Astrocyte of the spinal cord (primary cell): ENCODE results near the gene TFAP2A.

Experiments
- DNase-seq: peaks from one replicate; pipeline ENCODE4 v3.0.0; 2011; ENCODE audit warnings: low read depth, low spot score
- H3K4me3 ChIP-seq: 2 replicates; pipeline ENCODE4 v1.5.1; 2011; ENCODE audit warnings: low read depth, mild to moderate bottlenecking, low read length, moderate library complexity
- in situ Hi-C: cut with HindIII; loops from 2 replicates; pipeline ENCODE4 v1.10.0; 2017; ENCODE audit warnings: low sequenced_read_pairs
- TF ChIP-seq, protein P1 (sequence below): IDR thresholded peaks from 2 replicates; pipeline ENCODE4 v1.5.1; 2012; ENCODE audit warnings: low read depth, mild to moderate bottlenecking, low read length, inconsistent platforms

Gene TFAP2A

DNA sequence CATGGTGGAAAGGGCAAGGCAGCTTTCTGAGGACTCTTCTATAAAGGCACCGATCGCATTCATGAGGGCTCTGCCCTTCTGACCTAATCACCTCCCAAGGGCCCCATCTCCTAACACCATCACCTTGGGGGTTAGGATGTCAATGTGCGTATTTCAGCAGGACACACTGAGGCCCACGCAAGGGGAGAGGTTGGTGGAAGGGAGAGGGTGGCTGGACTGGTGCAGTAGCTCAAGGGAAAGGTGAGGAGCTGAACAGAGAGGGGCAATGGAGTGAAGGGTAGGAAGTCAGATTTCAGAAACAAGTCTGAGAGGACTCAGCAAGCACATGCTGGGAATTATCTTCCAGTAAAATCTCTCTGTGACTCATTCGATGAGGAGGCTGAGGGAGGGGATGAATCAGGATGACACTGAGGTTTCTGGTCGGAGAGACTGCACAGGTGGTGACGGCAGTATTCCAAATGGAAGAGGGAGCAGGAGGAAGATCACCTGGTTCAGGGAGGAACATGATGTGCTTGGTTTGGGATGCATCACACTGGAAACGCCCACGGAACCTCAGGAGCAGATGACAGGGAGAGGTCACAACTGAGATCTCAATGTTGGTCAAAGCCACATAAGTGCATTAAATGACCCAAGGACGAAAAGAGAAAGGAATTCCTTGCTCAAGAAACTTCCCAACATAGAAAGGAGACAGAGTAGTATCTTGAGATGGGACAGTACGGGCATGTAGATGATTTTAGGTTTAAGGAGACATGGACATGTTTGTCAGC is 67.1 kb downstream of the TFAP2A start:
- DNase-seq: no peak
- in situ Hi-C loops: no loop called here
- no peak overlapping the region for H3K4me3 ChIP-seq
- TF ChIP-seq, protein P1, sequence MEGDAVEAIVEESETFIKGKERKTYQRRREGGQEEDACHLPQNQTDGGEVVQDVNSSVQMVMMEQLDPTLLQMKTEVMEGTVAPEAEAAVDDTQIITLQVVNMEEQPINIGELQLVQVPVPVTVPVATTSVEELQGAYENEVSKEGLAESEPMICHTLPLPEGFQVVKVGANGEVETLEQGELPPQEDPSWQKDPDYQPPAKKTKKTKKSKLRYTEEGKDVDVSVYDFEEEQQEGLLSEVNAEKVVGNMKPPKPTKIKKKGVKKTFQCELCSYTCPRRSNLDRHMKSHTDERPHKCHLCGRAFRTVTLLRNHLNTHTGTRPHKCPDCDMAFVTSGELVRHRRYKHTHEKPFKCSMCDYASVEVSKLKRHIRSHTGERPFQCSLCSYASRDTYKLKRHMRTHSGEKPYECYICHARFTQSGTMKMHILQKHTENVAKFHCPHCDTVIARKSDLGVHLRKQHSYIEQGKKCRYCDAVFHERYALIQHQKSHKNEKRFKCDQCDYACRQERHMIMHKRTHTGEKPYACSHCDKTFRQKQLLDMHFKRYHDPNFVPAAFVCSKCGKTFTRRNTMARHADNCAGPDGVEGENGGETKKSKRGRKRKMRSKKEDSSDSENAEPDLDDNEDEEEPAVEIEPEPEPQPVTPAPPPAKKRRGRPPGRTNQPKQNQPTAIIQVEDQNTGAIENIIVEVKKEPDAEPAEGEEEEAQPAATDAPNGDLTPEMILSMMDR: no peak
